ENCODE measurements around the gene CKM. TPM values are rescaled to one million over a fixed set of nuclear protein-coding genes. Genes with fewer than 3 reads are reported as not detected.

The CKM gene
- total and polyA plus RNA-seq, 7 donors: 0.48 to 14.4 (median 0.83) TPM

- intact Hi-C loops (cut with DNase I): no loop called here
- H3K36me3 ChIP-seq: peaks cover 11 to 68% (median 19%) of the 10 kb centered on the region in 4 donors
- 94% methylated on average over 19 of the region's 19 CpGs for WGBS, 2 donors
- no peaks in the 10 kb centered on the region for H3K4me1 ChIP-seq
- no peak for DNase-seq
- no peaks in the 10 kb centered on the region for H3K27me3 ChIP-seq
- H3K4me3 ChIP-seq: no peak overlapping the region
- H3K9me3 ChIP-seq: no peaks in the 10 kb centered on the region
- no peak overlapping the region for H3K27ac ChIP-seq
- TF ChIP-seq POLR2AphosphoS5 (IDR thresholded peaks at IDR 0.05) (no peak), POLR2A (IDR thresholded peaks at IDR 0.05) (no peak), EP300 (IDR thresholded peaks at IDR 0.05) (no peak), CTCF (IDR thresholded peaks at IDR 0.05) (no peak)
These were observed 42.2 kb downstream of the CKM start for GRCh38 chr19:45280471-45280961.

- H3K27me3 ChIP-seq: no peaks in the 10 kb centered on the region
- TF ChIP-seq CTCF (IDR thresholded peaks at IDR 0.05) (no peak), EP300 (IDR thresholded peaks at IDR 0.05) (no peak), POLR2AphosphoS5 (IDR thresholded peaks at IDR 0.05) (no peak), POLR2A (IDR thresholded peaks at IDR 0.05) (no peak)
- no peak overlapping the region for H3K27ac ChIP-seq
- no peak for DNase-seq
- 91 to 97% methylated on average over 3 of the region's 3 CpGs for WGBS, 2 donors
- no peaks in the 10 kb centered on the region for H3K9me3 ChIP-seq
- intact Hi-C loops (cut with DNase I): no loop called here
- peaks cover 9 to 77% (median 19%) of the 10 kb centered on the region in 4 donors for H3K36me3 ChIP-seq
- H3K4me3 ChIP-seq: no peak overlapping the region
- H3K4me1 ChIP-seq: no peaks in the 10 kb centered on the region
These were observed 43.0 kb downstream of the CKM start for GRCh38 chr19:45279587-45280192.

GRCh38 chr19:45278087-45278486 lies 44.6 kb downstream of the CKM start:
- no peaks in the 10 kb centered on the region for H3K27me3 ChIP-seq
- H3K4me1 ChIP-seq: no peaks in the 10 kb centered on the region
- H3K27ac ChIP-seq: no peak overlapping the region
- no peak for DNase-seq
- no peaks in the 10 kb centered on the region for H3K9me3 ChIP-seq
- 95 to 97% methylated on average over 10 of the region's 10 CpGs for WGBS, 2 donors
- TF ChIP-seq CTCF (IDR thresholded peaks at IDR 0.05) (no peak), POLR2AphosphoS5 (IDR thresholded peaks at IDR 0.05) (no peak), EP300 (IDR thresholded peaks at IDR 0.05) (no peak), POLR2A (IDR thresholded peaks at IDR 0.05) (no peak)
- intact Hi-C loops (cut with DNase I): no loop called here
- no peak overlapping the region for H3K4me3 ChIP-seq
- H3K36me3 ChIP-seq: peaks cover 6 to 85% (median 25%) of the 10 kb centered on the region in 4 donors

- DNase-seq: no peak
- 84 to 88% methylated on average over 7 of the region's 7 CpGs for WGBS, 2 donors
- H3K27me3 ChIP-seq: no peaks in the 10 kb centered on the region
- intact Hi-C loops (cut with DNase I): no loop called here
- H3K36me3 ChIP-seq: peaks cover 10 to 87% (median 31%) of the 10 kb centered on the region in 4 donors
- H3K4me1 ChIP-seq: no peaks in the 10 kb centered on the region
- no peaks in the 10 kb centered on the region for H3K9me3 ChIP-seq
- H3K4me3 ChIP-seq: no peak overlapping the region
- no peak for TF ChIP-seq POLR2AphosphoS5 (IDR thresholded peaks at IDR 0.05)
- TF ChIP-seq POLR2A (IDR thresholded peaks at IDR 0.05): no peak
- TF ChIP-seq CTCF (IDR thresholded peaks at IDR 0.05): no peak
- no peak for TF ChIP-seq EP300 (IDR thresholded peaks at IDR 0.05)
- H3K27ac ChIP-seq: no peak overlapping the region
These were observed 46.4 kb downstream of the CKM start for GRCh38 chr19:45276284-45276687.

All from sigmoid colon (tissue), 7 donors.